ENCODE data around the gene GAB3. TPM values are rescaled to one million over a fixed set of nuclear protein-coding genes. Genes with fewer than 3 reads are reported as not detected.

Gene GAB3
- total and polyA plus RNA-seq, 2 of the 4 experiments (the other 2 are of a cell fraction): 2.2 to 3.7 TPM

GRCh38 chrX:154733066-154733425, 17.8 kb downstream of the GAB3 start:
- Histone ChIP-seq H2AFZ (replicated peaks; ENCODE audit: low read length, poor library complexity) (no peak overlapping the region), H3K4ac (ENCODE audit: low read depth, low read length) (peak overlapping the region; percentile 53; the same call in 1 of the 2 replicates), H4K91ac (ENCODE audit: insufficient read depth, low read depth, low read length) (no peak overlapping the region), H3K36me3 (ENCODE audit: control insufficient read depth, insufficient read depth, low read length) (no peaks in the 10 kb centered on the region), H4K20me1 (ENCODE audit: insufficient read depth, low read length) (no peaks in the 10 kb centered on the region), H4K8ac (ENCODE audit: low read depth in 2 of 2, low read length in 2 of 2) (no peak overlapping the region), H2BK20ac (ENCODE audit: low read depth, low read length) (peak overlapping the region; percentile 12; the same call in 1 of the 2 replicates), H3K79me1 (ENCODE audit: low read depth in 1 of 2, low read length in 2 of 2) (peaks cover 0 to 3% of the 10 kb centered on the region in 2 experiments; a peak in 2 of 4 replicates), H3K4me3 (ENCODE audit: insufficient read depth, low read depth, low read length) (no peak overlapping the region), H3K56ac (ENCODE audit: extremely low read depth, insufficient read depth, low read length) (no peak overlapping the region), H3K4me2 (ENCODE audit: low read depth, low read length) (peak overlapping the region; percentile 50), H3K9ac (ENCODE audit: low read depth, low read length) (no peak overlapping the region), H2BK5ac (ENCODE audit: low read depth, low read length, poor library complexity, severe bottlenecking) (peak overlapping the region; percentile 37), H2AK5ac (ENCODE audit: low read depth, low read length) (peak overlapping the region; percentile 30; the same call in 1 of the 2 replicates), H3K18ac (ENCODE audit: low read depth, low read length) (peak overlapping the region; percentile 44; the same call in 1 of the 2 replicates), H3K27ac (ENCODE audit: insufficient read depth, low read length) (no peak overlapping the region), H3K23ac (ENCODE audit: low read depth, low read length) (no peak overlapping the region), H2BK15ac (ENCODE audit: low read depth, low read length) (0 out of 3 replicates have a peak overlapping the region, but pooled peaks have one; percentile 19), H4K5ac (ENCODE audit: low read depth, low read length) (no peak overlapping the region), H3K4me1 (ENCODE audit: control insufficient read depth, insufficient read depth, low read length) (peaks cover 35% of the 10 kb centered on the region), H2BK120ac (ENCODE audit: low read depth, low read length) (peak overlapping the region; percentile 25), H3K27me3 (ENCODE audit: control insufficient read depth, insufficient read depth, low read length) (no peaks in the 10 kb centered on the region), H2AK9ac (replicated peaks; ENCODE audit: low read depth, low read length, poor library complexity) (no peak overlapping the region), H3K9me3 (ENCODE audit: control insufficient read depth, insufficient read depth, low read length) (no peaks in the 10 kb centered on the region), H3K9me1 (ENCODE audit: insufficient read depth, low read length) (peaks cover 10% of the 10 kb centered on the region; the same call in 1 of the 2 replicates), H3K14ac (replicated peaks; ENCODE audit: low read depth, low read length) (no peak overlapping the region)
- no CpG with 5 or more reads among the region's 2 CpGs for WGBS, 2 experiments (ENCODE audit: extremely low coverage in 2 of 2, insufficient read length in 1 of 2)
- intact Hi-C loops (cut with micrococcal nuclease) (no loop called here), dilution Hi-C loops (cut with HindIII; ENCODE audit: low sequenced_read_pairs, unreplicated experiment) (no loop called here), in situ Hi-C loops (cut with MboI; ENCODE audit: low sequenced_read_pairs) (loop anchor here (25.0 kb wide), 1 partner anchor 146 kb away; the partner anchor contains the start of gene CTAG1A)
- ATAC-seq (ENCODE audit: low read depth): no peak
- BruUV-seq (replicated peaks): no TSS peak
- CTCF ChIA-PET: interaction anchor here (1.4 to 1.6 kb wide), 2 partner anchors 17 to 20 kb away, joined by 3 read pairs; no protein-coding TSS in a partner anchor
- no peak for TF ChIP-seq SMC3 (IDR thresholded peaks at IDR 0.05; ENCODE audit: low read depth, low read length)
- no peak for TF ChIP-seq FOS (IDR thresholded peaks at IDR 0.05; ENCODE audit: low read depth, low read length)
- no peak for TF ChIP-seq BHLHE40 (IDR thresholded peaks at IDR 0.05; ENCODE audit: low read depth, low read length)
- TF ChIP-seq, protein P1, sequence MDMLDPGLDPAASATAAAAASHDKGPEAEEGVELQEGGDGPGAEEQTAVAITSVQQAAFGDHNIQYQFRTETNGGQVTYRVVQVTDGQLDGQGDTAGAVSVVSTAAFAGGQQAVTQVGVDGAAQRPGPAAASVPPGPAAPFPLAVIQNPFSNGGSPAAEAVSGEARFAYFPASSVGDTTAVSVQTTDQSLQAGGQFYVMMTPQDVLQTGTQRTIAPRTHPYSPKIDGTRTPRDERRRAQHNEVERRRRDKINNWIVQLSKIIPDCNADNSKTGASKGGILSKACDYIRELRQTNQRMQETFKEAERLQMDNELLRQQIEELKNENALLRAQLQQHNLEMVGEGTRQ (IDR thresholded peaks at IDR 0.05; ENCODE audit: low read depth, low read length): no peak
- TF ChIP-seq MXI1 (IDR thresholded peaks at IDR 0.05; ENCODE audit: borderline replicate concordance, low read depth, low read length): no peak
- TF ChIP-seq CEBPB (IDR thresholded peaks at IDR 0.05; ENCODE audit: low read depth, low read length): no peak
- no peak for TF ChIP-seq MAFK (IDR thresholded peaks at IDR 0.05; ENCODE audit: low read depth, low read length)
- no peak for TF ChIP-seq RFX5 (IDR thresholded peaks at IDR 0.05; ENCODE audit: low read depth, low read length)
- TF ChIP-seq CHD1 (IDR thresholded peaks at IDR 0.05; ENCODE audit: low read depth, low read length): no peak
- TF ChIP-seq MAZ (IDR thresholded peaks at IDR 0.05; ENCODE audit: borderline replicate concordance, low read depth, low read length): no peak
- TF ChIP-seq ELK1 (IDR thresholded peaks at IDR 0.05; ENCODE audit: borderline replicate concordance, low read depth, low read length): no peak
- no peak for TF ChIP-seq RCOR1 (IDR thresholded peaks at IDR 0.05; ENCODE audit: insufficient replicate concordance, low read length)
- TF ChIP-seq RAD21 (IDR thresholded peaks at IDR 0.05; ENCODE audit: low read length): no peak
- no peak for TF ChIP-seq POLR2A (IDR thresholded peaks at IDR 0.05; ENCODE audit: low read depth, low read length)
- TF ChIP-seq NFE2L2 (IDR thresholded peaks at IDR 0.05; ENCODE audit: low read depth, low read length): no peak
- no peak for TF ChIP-seq CTCF (conservative IDR thresholded peaks at IDR 0.05; ENCODE audit: low read depth, low read length)
- no peak for DNase-seq
- POLR2A ChIA-PET (ENCODE audit: unreplicated experiment): no interaction called here
